ENCODE data around the gene PRDM15.

PRDM15 gene

GRCh38 chr21:41902946-41903345, 23.8 kb upstream of the PRDM15 start:
- no peak overlapping the region for H3K27ac Mint-ChIP-seq (ENCODE audit: low read depth)
- no peaks in the 10 kb centered on the region for H3K4me1 Mint-ChIP-seq
- H3K9me3 Mint-ChIP-seq, result no peaks in the 10 kb centered on the region
- DNase-seq (ENCODE audit: low spot score in 2 of 2) (no peak), ATAC-seq (replicated peaks; ENCODE audit: extremely low read depth, poor library complexity, severe bottlenecking) (no peak)
- no peaks in the 10 kb centered on the region for H3K27me3 Mint-ChIP-seq
- H3K36me3 Mint-ChIP-seq (ENCODE audit: insufficient read depth), result peaks cover 9% of the 10 kb centered on the region
- H3K4me3 Mint-ChIP-seq, result no peak overlapping the region

GRCh38 chr21:41901782-41902181, 22.6 kb upstream of the PRDM15 start:
- Mint-ChIP-seq H3K9me3 (no peaks in the 10 kb centered on the region), H3K4me3 (no peak overlapping the region), H3K27me3 (no peaks in the 10 kb centered on the region), H3K4me1 (no peaks in the 10 kb centered on the region), H3K27ac (ENCODE audit: low read depth) (no peak overlapping the region), H3K36me3 (ENCODE audit: insufficient read depth) (peaks cover 5% of the 10 kb centered on the region)
- ATAC-seq (replicated peaks; ENCODE audit: extremely low read depth, poor library complexity, severe bottlenecking) (no peak), DNase-seq (ENCODE audit: low spot score in 2 of 2) (no peak)

GRCh38 chr21:41901099-41901498, 22.0 kb upstream of the PRDM15 start:
- Mint-ChIP-seq H3K4me1 (peaks cover under 1% of the 10 kb centered on the region), H3K27me3 (no peaks in the 10 kb centered on the region), H3K27ac (ENCODE audit: low read depth) (no peak overlapping the region), H3K36me3 (ENCODE audit: insufficient read depth) (peaks cover 4% of the 10 kb centered on the region), H3K4me3 (no peak overlapping the region), H3K9me3 (no peaks in the 10 kb centered on the region)
- DNase-seq (ENCODE audit: low spot score in 2 of 2) (no peak), ATAC-seq (replicated peaks; ENCODE audit: extremely low read depth, poor library complexity, severe bottlenecking) (no peak)

- no peak overlapping the region for H3K4me3 Mint-ChIP-seq
- H3K27ac Mint-ChIP-seq (ENCODE audit: low read depth), result no peak overlapping the region
- H3K27me3 Mint-ChIP-seq, result no peaks in the 10 kb centered on the region
- ATAC-seq (replicated peaks; ENCODE audit: extremely low read depth, poor library complexity, severe bottlenecking) (no peak), DNase-seq (ENCODE audit: low spot score in 2 of 2) (no peak)
- peaks cover 4% of the 10 kb centered on the region for H3K36me3 Mint-ChIP-seq (ENCODE audit: insufficient read depth)
- H3K4me1 Mint-ChIP-seq, result peaks cover 6% of the 10 kb centered on the region
- H3K9me3 Mint-ChIP-seq, result no peaks in the 10 kb centered on the region
Measured at GRCh38 chr21:41900401-41900800, 21.3 kb upstream of the PRDM15 start.

GRCh38 chr21:41899426-41900202, 20.5 kb upstream of the PRDM15 start:
- H3K9me3 Mint-ChIP-seq, result no peaks in the 10 kb centered on the region
- peaks cover 6% of the 10 kb centered on the region for H3K4me1 Mint-ChIP-seq
- no peaks in the 10 kb centered on the region for H3K27me3 Mint-ChIP-seq
- ATAC-seq (replicated peaks; ENCODE audit: extremely low read depth, poor library complexity, severe bottlenecking) (peak; percentile 49), DNase-seq (ENCODE audit: low spot score in 2 of 2) (no peak)
- H3K36me3 Mint-ChIP-seq (ENCODE audit: insufficient read depth), result peaks cover 4% of the 10 kb centered on the region
- H3K27ac Mint-ChIP-seq (ENCODE audit: low read depth), result no peak overlapping the region
- H3K4me3 Mint-ChIP-seq, result no peak overlapping the region

GRCh38 chr21:41898998-41899397, 19.9 kb upstream of the PRDM15 start:
- H3K4me3 Mint-ChIP-seq, result no peak overlapping the region
- H3K27me3 Mint-ChIP-seq, result no peaks in the 10 kb centered on the region
- ATAC-seq (replicated peaks; ENCODE audit: extremely low read depth, poor library complexity, severe bottlenecking) (no peak), DNase-seq (ENCODE audit: low spot score in 2 of 2) (no peak)
- no peaks in the 10 kb centered on the region for H3K9me3 Mint-ChIP-seq
- H3K36me3 Mint-ChIP-seq (ENCODE audit: insufficient read depth), result peaks cover 4% of the 10 kb centered on the region
- peaks cover 6% of the 10 kb centered on the region for H3K4me1 Mint-ChIP-seq
- H3K27ac Mint-ChIP-seq (ENCODE audit: low read depth), result no peak overlapping the region

GRCh38 chr21:41897700-41898099, 18.6 kb upstream of the PRDM15 start:
- no peak for DNase-seq (ENCODE audit: low spot score in 2 of 2)

GRCh38 chr21:41897047-41897669, 18.0 kb upstream of the PRDM15 start:
- no peaks in the 10 kb centered on the region for H3K9me3 Mint-ChIP-seq
- peaks cover 4% of the 10 kb centered on the region for H3K36me3 Mint-ChIP-seq (ENCODE audit: insufficient read depth)
- no peak overlapping the region for H3K27ac Mint-ChIP-seq (ENCODE audit: low read depth)
- H3K4me3 Mint-ChIP-seq, result no peak overlapping the region
- H3K27me3 Mint-ChIP-seq, result no peaks in the 10 kb centered on the region
- peaks cover 6% of the 10 kb centered on the region for H3K4me1 Mint-ChIP-seq
- no peak for DNase-seq (ENCODE audit: low spot score in 2 of 2)
- ATAC-seq (replicated peaks; ENCODE audit: extremely low read depth, poor library complexity, severe bottlenecking), result no peak

More at GRCh38 chr21:41897700-41898099, 18.6 kb upstream of the PRDM15 start:
- peaks cover 4% of the 10 kb centered on the region for H3K36me3 Mint-ChIP-seq (ENCODE audit: insufficient read depth)
- H3K4me1 Mint-ChIP-seq, result peaks cover 6% of the 10 kb centered on the region
- H3K9me3 Mint-ChIP-seq, result no peaks in the 10 kb centered on the region
- no peak for ATAC-seq (replicated peaks; ENCODE audit: extremely low read depth, poor library complexity, severe bottlenecking)
- no peak overlapping the region for H3K4me3 Mint-ChIP-seq
- H3K27ac Mint-ChIP-seq (ENCODE audit: low read depth), result no peak overlapping the region
- H3K27me3 Mint-ChIP-seq, result no peaks in the 10 kb centered on the region

GRCh38 chr21:41895643-41896493, 16.7 kb upstream of the PRDM15 start:
- DNase-seq (ENCODE audit: low spot score in 2 of 2) (no peak), ATAC-seq (replicated peaks; ENCODE audit: extremely low read depth, poor library complexity, severe bottlenecking) (peak; percentile 65)
- H3K36me3 Mint-ChIP-seq (ENCODE audit: insufficient read depth), result peaks cover 2% of the 10 kb centered on the region
- no peak overlapping the region for H3K4me3 Mint-ChIP-seq
- H3K9me3 Mint-ChIP-seq, result no peaks in the 10 kb centered on the region
- peaks cover 6% of the 10 kb centered on the region for H3K4me1 Mint-ChIP-seq
- H3K27me3 Mint-ChIP-seq, result no peaks in the 10 kb centered on the region
- peak overlapping the region; percentile 47 for H3K27ac Mint-ChIP-seq (ENCODE audit: low read depth)

GRCh38 chr21:41894922-41895557, 15.9 kb upstream of the PRDM15 start:
- Mint-ChIP-seq H3K4me1 (peaks cover 6% of the 10 kb centered on the region), H3K27me3 (no peaks in the 10 kb centered on the region), H3K27ac (ENCODE audit: low read depth) (no peak overlapping the region), H3K9me3 (no peaks in the 10 kb centered on the region), H3K36me3 (ENCODE audit: insufficient read depth) (peaks cover 2% of the 10 kb centered on the region), H3K4me3 (no peak overlapping the region)
- ATAC-seq (replicated peaks; ENCODE audit: extremely low read depth, poor library complexity, severe bottlenecking) (no peak), DNase-seq (ENCODE audit: low spot score in 2 of 2) (no peak)

GRCh38 chr21:41894511-41894910, 15.4 kb upstream of the PRDM15 start:
- no peak overlapping the region for H3K4me3 Mint-ChIP-seq
- peaks cover 2% of the 10 kb centered on the region for H3K36me3 Mint-ChIP-seq (ENCODE audit: insufficient read depth)
- H3K27ac Mint-ChIP-seq (ENCODE audit: low read depth), result no peak overlapping the region
- H3K9me3 Mint-ChIP-seq, result no peaks in the 10 kb centered on the region
- H3K27me3 Mint-ChIP-seq, result no peaks in the 10 kb centered on the region
- no peak for ATAC-seq (replicated peaks; ENCODE audit: extremely low read depth, poor library complexity, severe bottlenecking)
- peaks cover 6% of the 10 kb centered on the region for H3K4me1 Mint-ChIP-seq
- no peak for DNase-seq (ENCODE audit: low spot score in 2 of 2)

- no peaks in the 10 kb centered on the region for H3K27me3 Mint-ChIP-seq
- no peaks in the 10 kb centered on the region for H3K9me3 Mint-ChIP-seq
- H3K36me3 Mint-ChIP-seq (ENCODE audit: insufficient read depth), result no peaks in the 10 kb centered on the region
- ATAC-seq (replicated peaks; ENCODE audit: extremely low read depth, poor library complexity, severe bottlenecking), result no peak
- no peak overlapping the region for H3K27ac Mint-ChIP-seq (ENCODE audit: low read depth)
- no peak overlapping the region for H3K4me3 Mint-ChIP-seq
- H3K4me1 Mint-ChIP-seq, result peaks cover 6% of the 10 kb centered on the region
- no peak for DNase-seq (ENCODE audit: low spot score in 2 of 2)
Measured at GRCh38 chr21:41892726-41893125, 13.6 kb upstream of the PRDM15 start.

All from central memory CD8-positive, alpha-beta T cell (primary cell).